WTC11 (cell line): ENCODE data around the gene KIF12. TPM values are rescaled to one million over a fixed set of nuclear protein-coding genes. Genes with fewer than 3 reads are reported as not detected.

Experiments used
- ATAC-seq: fragments of 200-7000 bp; cut with Tn5 transposase; 2 replicates; pipeline ENCODE4 v1.10.0; 2021; ENCODE audit warnings: mild to moderate bottlenecking, moderate library complexity
- Bru-seq: library from RNA; stranded (reverse); fragments of 400-500 nt; gene quantifications from one replicate; lab custom pipeline; 2021; lab: Mats Ljungman, UMichigan
- CTCF ChIA-PET: fragments of 300-600 bp; sonication (Branson Sonifier 250); formaldehyde crosslinking; loops from one replicate; lab custom pipeline; 2021; ENCODE audit warnings: antibody characterized with exemption; lab: Charles Lee
- POLR2A ChIA-PET: fragments of 350-600 bp; sonication (Branson Sonifier 250); formaldehyde crosslinking; loops from one replicate; lab custom pipeline; 2021; ENCODE audit warnings: antibody characterized with exemption; lab: Charles Lee
- DNase-seq: peaks from one replicate; pipeline ENCODE4 v3.0.0; 2021; ENCODE audit warnings: low spot score
- H3K27ac Mint-ChIP-seq: 2 replicates; pipeline ENCODE4 v1.8.0; 2021; ENCODE audit warnings: mixed read lengths
- H3K27me3 Mint-ChIP-seq: 2 replicates; pipeline ENCODE4 v1.8.0; 2021; ENCODE audit warnings: low read depth, mild to moderate bottlenecking, moderate library complexity, mixed read lengths
- H3K36me3 Mint-ChIP-seq: 2 replicates; pipeline ENCODE4 v1.8.0; 2021; ENCODE audit warnings: mixed read lengths
- H3K4me1 Mint-ChIP-seq: 2 replicates; pipeline ENCODE4 v1.8.0; 2022; ENCODE audit warnings: mixed read lengths
- H3K4me3 Mint-ChIP-seq: 2 replicates; pipeline ENCODE4 v1.8.0; 2021; ENCODE audit warnings: mild to moderate bottlenecking, moderate library complexity, mixed read lengths
- H3K9me3 Mint-ChIP-seq: 2 replicates; pipeline ENCODE4 v1.8.0; 2021; ENCODE audit warnings: mixed read lengths
- ATF2 ChIP-seq: sonication (generic); formaldehyde crosslinking; IDR thresholded peaks from 2 replicates; pipeline ENCODE4 v1.8.1; 2022; ENCODE audit warnings: low read depth, missing genetic modification reagents, borderline replicate concordance
- E2F4 ChIP-seq: sonication (generic); formaldehyde crosslinking; IDR thresholded peaks from 2 replicates; pipeline ENCODE4 v1.8.1; 2022; ENCODE audit warnings: low read depth, mild to moderate bottlenecking, moderate library complexity, missing genetic modification reagents, borderline replicate concordance
- FOXP1 ChIP-seq: sonication (generic); formaldehyde crosslinking; IDR thresholded peaks from 2 replicates; pipeline ENCODE4 v1.8.0; 2022; ENCODE audit warnings: missing genetic modification reagents, mild to moderate bottlenecking, moderate library complexity, borderline replicate concordance
- HMGA2 ChIP-seq: fragments of 250-450 bp; sonication (Bioruptor Pico); IDR thresholded peaks from 2 replicates; pipeline ENCODE4 v1.4.0; 2021; ENCODE audit warnings: mild to moderate bottlenecking, moderate library complexity
- MXD4 ChIP-seq: fragments of 250-450 bp; sonication (Bioruptor Pico); IDR thresholded peaks from 2 replicates; pipeline ENCODE4 v1.8.0; 2021; ENCODE audit warnings: mild to moderate bottlenecking, moderate library complexity, borderline replicate concordance
- NFYB ChIP-seq: sonication (generic); formaldehyde crosslinking; conservative IDR thresholded peaks from 2 replicates; pipeline ENCODE4 v1.8.0; 2022; ENCODE audit warnings: low read depth, missing genetic modification reagents
- NR1H2 ChIP-seq: sonication (generic); formaldehyde crosslinking; IDR thresholded peaks from 2 replicates; pipeline ENCODE4 v1.9.0; 2021; ENCODE audit warnings: mild to moderate bottlenecking, moderate library complexity, missing genetic modification reagents
- SOX15 ChIP-seq: fragments of 250-450 bp; sonication (Bioruptor Pico); IDR thresholded peaks from 2 replicates; pipeline ENCODE4 v1.9.0; 2021; ENCODE audit warnings: mild to moderate bottlenecking
- ZBTB43 ChIP-seq: sonication (generic); formaldehyde crosslinking; IDR thresholded peaks from 2 replicates; pipeline ENCODE4 v1.8.1; 2023; ENCODE audit warnings: mild to moderate bottlenecking, missing genetic modification reagents
- ZNF281 ChIP-seq: sonication (generic); formaldehyde crosslinking; IDR thresholded peaks from 2 replicates; pipeline ENCODE4 v1.8.0; 2023; ENCODE audit warnings: mild to moderate bottlenecking, missing genetic modification reagents
- ZNF416 ChIP-seq: fragments of 250-450 bp; sonication (Bioruptor Pico); IDR thresholded peaks from 2 replicates; pipeline ENCODE4 v1.9.0; 2021; ENCODE audit warnings: mild to moderate bottlenecking, inconsistent platforms
- long read RNA-seq, 3 experiments: library from RNA in 1 of 3; library from capped mRNA in 1 of 3; library from polyadenylated mRNA in 1 of 3; unstranded in 2 of 3; stranded (forward) in 1 of 3; transcript quantifications; one replicate each; pipeline ENCODE4 v2.0.0, GENCODE V29; 2021
- total RNA-seq: library from RNA; stranded (reverse); gene quantifications from 3 replicates; pipeline ENCODE4 v1.2.3, GENCODE V29; 2021
- TF ChIP-seq, protein P1 (sequence below): sonication (generic); formaldehyde crosslinking; IDR thresholded peaks from 2 replicates; pipeline ENCODE4 v1.8.1; 2023; ENCODE audit warnings: mild to moderate bottlenecking, moderate library complexity, missing genetic modification reagents
- TF ChIP-seq, protein P2 (sequence below): sonication (generic); formaldehyde crosslinking; conservative IDR thresholded peaks from 2 replicates; pipeline ENCODE4 v1.8.1; 2022; ENCODE audit warnings: mild to moderate bottlenecking, missing genetic modification reagents
- TF ChIP-seq, protein P3 (sequence below): sonication (generic); formaldehyde crosslinking; IDR thresholded peaks from 2 replicates; pipeline ENCODE4 v1.8.0; 2023; ENCODE audit warnings: missing genetic modification reagents, mild to moderate bottlenecking, borderline replicate concordance

Gene KIF12
- total RNA-seq (3.0 to 4.0 TPM (median 3.1 TPM) in 3 replicates), Bru-seq, nascent RNA (percentile 32 among the genes with signal in this experiment)
- long read RNA-seq, experiment 1, partial matches to known transcripts, result 2 of 8 reads
- long read RNA-seq, experiment 1, other reads (novel, unspliced or antisense), result 6 of 8 reads
- long read RNA-seq, experiment 2, partial matches to known transcripts, result 1 of 2 reads
- long read RNA-seq, experiment 2, other reads (novel, unspliced or antisense), result 1 of 2 reads
- long read RNA-seq, experiment 3, result 0 reads

DNA sequence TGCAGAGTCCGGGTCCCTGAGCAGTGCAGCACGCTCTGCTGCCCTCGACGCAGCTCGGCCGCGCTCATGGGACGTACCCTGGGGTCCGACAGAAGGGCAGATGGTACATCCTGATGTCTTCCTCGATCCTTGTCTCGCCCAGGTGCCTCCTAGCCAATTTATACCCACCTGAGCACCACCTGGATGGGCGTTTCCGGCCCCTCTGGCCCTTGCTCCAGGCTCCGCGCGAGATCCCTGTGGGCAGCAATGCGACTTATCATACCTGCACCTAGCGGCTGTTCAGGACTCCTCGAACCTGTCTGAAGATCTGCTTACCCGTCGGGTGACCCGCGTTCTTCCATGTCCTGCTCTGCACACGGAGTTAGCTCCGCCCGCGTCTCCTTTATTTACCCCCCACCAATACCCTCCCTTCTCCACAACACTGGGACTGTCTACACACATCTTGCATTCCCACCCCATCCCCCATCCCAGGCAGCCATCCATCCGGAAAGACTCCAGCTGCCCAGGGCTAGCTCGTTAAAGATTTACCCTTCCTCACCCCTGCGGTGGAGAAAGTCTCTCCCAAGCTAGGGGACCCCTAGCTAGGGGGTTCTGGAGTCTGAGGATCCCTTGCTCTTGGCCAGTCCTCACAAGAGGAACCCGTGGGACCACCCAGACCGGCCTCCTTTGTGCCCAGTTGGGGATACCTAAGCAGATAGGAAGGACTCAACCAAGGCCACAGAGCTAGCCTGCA, at the start of gene KIF12:
KIF12 (minus strand) TSS at position 357 of the 733 bp plus-strand sequence; CDS start at position 341, 16 bp downstream.
- POLR2A ChIA-PET, result interaction anchor here (0.6 to 1.5 kb wide), 2 partner anchors 9 to 110 kb away, joined by 4 to 5 read pairs; no protein-coding TSS in a partner anchor
- no peak for DNase-seq
- Mint-ChIP-seq H3K27me3 (peaks cover 77% of the 10 kb centered on the region), H3K36me3 (peaks cover 6% of the 10 kb centered on the region), H3K27ac (no peak within 1 kb of the TSS), H3K9me3 (peaks cover 11% of the 10 kb centered on the region), H3K4me1 (peaks cover 18% of the 10 kb centered on the region), H3K4me3 (peak within 1 kb of the TSS; percentile 87)
- peak; percentile 39 for ATAC-seq
- TF ChIP-seq, protein P1, sequence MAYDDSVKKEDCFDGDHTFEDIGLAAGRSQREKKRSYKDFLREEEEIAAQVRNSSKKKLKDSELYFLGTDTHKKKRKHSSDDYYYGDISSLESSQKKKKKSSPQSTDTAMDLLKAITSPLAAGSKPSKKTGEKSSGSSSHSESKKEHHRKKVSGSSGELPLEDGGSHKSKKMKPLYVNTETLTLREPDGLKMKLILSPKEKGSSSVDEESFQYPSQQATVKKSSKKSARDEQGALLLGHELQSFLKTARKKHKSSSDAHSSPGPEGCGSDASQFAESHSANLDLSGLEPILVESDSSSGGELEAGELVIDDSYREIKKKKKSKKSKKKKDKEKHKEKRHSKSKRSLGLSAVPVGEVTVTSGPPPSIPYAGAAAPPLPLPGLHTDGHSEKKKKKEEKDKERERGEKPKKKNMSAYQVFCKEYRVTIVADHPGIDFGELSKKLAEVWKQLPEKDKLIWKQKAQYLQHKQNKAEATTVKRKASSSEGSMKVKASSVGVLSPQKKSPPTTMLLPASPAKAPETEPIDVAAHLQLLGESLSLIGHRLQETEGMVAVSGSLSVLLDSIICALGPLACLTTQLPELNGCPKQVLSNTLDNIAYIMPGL, result no peak
- TF ChIP-seq E2F4 (no peak), ATF2 (no peak), NR1H2 (CRISPR knock-in tag) (no peak), MXD4 (no peak), FOXP1 (CRISPR knock-in tag) (0 out of 2 replicates have a peak, but pooled peaks have one; percentile 21)
- TF ChIP-seq, protein P2, sequence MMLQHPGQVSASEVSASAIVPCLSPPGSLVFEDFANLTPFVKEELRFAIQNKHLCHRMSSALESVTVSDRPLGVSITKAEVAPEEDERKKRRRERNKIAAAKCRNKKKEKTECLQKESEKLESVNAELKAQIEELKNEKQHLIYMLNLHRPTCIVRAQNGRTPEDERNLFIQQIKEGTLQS (CRISPR knock-in tag), result no peak
- CTCF ChIA-PET, result interaction anchor here (0.5 to 7.4 kb wide), 13 partner anchors 9 to 361 kb away, joined by 3 to 101 read pairs (median 4); partner anchors contain the start of gene AMBP

- no peaks in the 10 kb centered on the region for H3K4me1 Mint-ChIP-seq
- no peak for DNase-seq
- ChIA-PET CTCF (interaction anchor here (0.9 to 1.8 kb wide), 2 partner anchors 39 to 64 kb away, joined by 4 to 8 read pairs; no protein-coding TSS in a partner anchor), POLR2A (no interaction called here)
- no peaks in the 10 kb centered on the region for H3K36me3 Mint-ChIP-seq
- H3K4me3 Mint-ChIP-seq, result no peak overlapping the region
- peaks cover 54% of the 10 kb centered on the region for H3K27me3 Mint-ChIP-seq
- no peak overlapping the region for H3K27ac Mint-ChIP-seq
- no peak for ATAC-seq
- TF ChIP-seq HMGA2 (CRISPR knock-in tag) (no peak), ZNF416 (no peak), E2F4 (no peak), ZBTB43 (CRISPR knock-in tag) (no peak), SOX15 (CRISPR knock-in tag) (no peak), NFYB (no peak), ZNF281 (CRISPR knock-in tag) (no peak)
- TF ChIP-seq, protein P2 (CRISPR knock-in tag), result no peak
- TF ChIP-seq, protein P3, sequence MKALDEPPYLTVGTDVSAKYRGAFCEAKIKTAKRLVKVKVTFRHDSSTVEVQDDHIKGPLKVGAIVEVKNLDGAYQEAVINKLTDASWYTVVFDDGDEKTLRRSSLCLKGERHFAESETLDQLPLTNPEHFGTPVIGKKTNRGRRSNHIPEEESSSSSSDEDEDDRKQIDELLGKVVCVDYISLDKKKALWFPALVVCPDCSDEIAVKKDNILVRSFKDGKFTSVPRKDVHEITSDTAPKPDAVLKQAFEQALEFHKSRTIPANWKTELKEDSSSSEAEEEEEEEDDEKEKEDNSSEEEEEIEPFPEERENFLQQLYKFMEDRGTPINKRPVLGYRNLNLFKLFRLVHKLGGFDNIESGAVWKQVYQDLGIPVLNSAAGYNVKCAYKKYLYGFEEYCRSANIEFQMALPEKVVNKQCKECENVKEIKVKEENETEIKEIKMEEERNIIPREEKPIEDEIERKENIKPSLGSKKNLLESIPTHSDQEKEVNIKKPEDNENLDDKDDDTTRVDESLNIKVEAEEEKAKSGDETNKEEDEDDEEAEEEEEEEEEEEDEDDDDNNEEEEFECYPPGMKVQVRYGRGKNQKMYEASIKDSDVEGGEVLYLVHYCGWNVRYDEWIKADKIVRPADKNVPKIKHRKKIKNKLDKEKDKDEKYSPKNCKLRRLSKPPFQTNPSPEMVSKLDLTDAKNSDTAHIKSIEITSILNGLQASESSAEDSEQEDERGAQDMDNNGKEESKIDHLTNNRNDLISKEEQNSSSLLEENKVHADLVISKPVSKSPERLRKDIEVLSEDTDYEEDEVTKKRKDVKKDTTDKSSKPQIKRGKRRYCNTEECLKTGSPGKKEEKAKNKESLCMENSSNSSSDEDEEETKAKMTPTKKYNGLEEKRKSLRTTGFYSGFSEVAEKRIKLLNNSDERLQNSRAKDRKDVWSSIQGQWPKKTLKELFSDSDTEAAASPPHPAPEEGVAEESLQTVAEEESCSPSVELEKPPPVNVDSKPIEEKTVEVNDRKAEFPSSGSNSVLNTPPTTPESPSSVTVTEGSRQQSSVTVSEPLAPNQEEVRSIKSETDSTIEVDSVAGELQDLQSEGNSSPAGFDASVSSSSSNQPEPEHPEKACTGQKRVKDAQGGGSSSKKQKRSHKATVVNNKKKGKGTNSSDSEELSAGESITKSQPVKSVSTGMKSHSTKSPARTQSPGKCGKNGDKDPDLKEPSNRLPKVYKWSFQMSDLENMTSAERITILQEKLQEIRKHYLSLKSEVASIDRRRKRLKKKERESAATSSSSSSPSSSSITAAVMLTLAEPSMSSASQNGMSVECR (CRISPR knock-in tag), result no peak
- TF ChIP-seq, all 79 proteins: peak for 0
- H3K9me3 Mint-ChIP-seq, result no peaks in the 10 kb centered on the region
These were observed 47.6 kb upstream of the KIF12 start for GRCh38 chr9:114146735-114147134.
